DOHH2 (cell line): ENCODE measurements around the gene DHH.

Experiments used
- H3F3A ChIP-seq: fragments of 200-600 bp; sonication (generic), shearing (Covaris generic); 2 replicates; pipeline ENCODE4 v1.6.0; 2016; ENCODE audit warnings: antibody characterized with exemption, mild to moderate bottlenecking; ENCODE audit not compliant: control insufficient read depth, insufficient read depth
- H3K27ac ChIP-seq: fragments of 200-600 bp; sonication (generic); 2 replicates; pipeline ENCODE4 v1.5.1; 2014; ENCODE audit warnings: low read depth, mild to moderate bottlenecking, low read length, moderate library complexity
- H3K27me3 ChIP-seq: fragments of 200-600 bp; sonication (generic); 2 replicates; pipeline ENCODE4 v1.6.1; 2014; ENCODE audit warnings: mild to moderate bottlenecking, low read length, mixed read lengths; ENCODE audit not compliant: control insufficient read depth
- H3K36me3 ChIP-seq: fragments of 200-600 bp; sonication (generic); 2 replicates; pipeline ENCODE4 v1.6.1; 2014; ENCODE audit warnings: mild to moderate bottlenecking, low read length, moderate library complexity, mixed read lengths; ENCODE audit not compliant: control insufficient read depth
- H3K4me1 ChIP-seq: fragments of 200-600 bp; sonication (generic); 2 replicates; pipeline ENCODE4 v1.6.1; 2014; ENCODE audit warnings: mild to moderate bottlenecking, low read length, mixed read lengths; ENCODE audit not compliant: control insufficient read depth
- H3K4me2 ChIP-seq: fragments of 200-600 bp; sonication (generic); 2 replicates; pipeline ENCODE4 v1.6.0; 2014; ENCODE audit warnings: mild to moderate bottlenecking, low read length, moderate library complexity
- H3K4me3 ChIP-seq: fragments of 200-600 bp; sonication (generic); 2 replicates; pipeline ENCODE4 v1.5.1; 2014; ENCODE audit warnings: mild to moderate bottlenecking, low read length, mixed read lengths
- H3K79me2 ChIP-seq: fragments of 200-600 bp; sonication (generic); 2 replicates; pipeline ENCODE4 v1.6.1; 2014; ENCODE audit warnings: mild to moderate bottlenecking, low read length, mixed read lengths; ENCODE audit not compliant: control insufficient read depth
- H3K9me2 ChIP-seq: fragments of 200-600 bp; sonication (generic); replicated peaks from 2 replicates; pipeline ENCODE4 v1.6.1; 2014; ENCODE audit warnings: mild to moderate bottlenecking, low read length, mixed read lengths; ENCODE audit not compliant: control insufficient read depth
- H3K9me3 ChIP-seq: fragments of 200-600 bp; sonication (generic); 2 replicates; pipeline ENCODE4 v1.6.1; 2014; ENCODE audit warnings: antibody characterized with exemption, low read length, mixed read lengths; ENCODE audit not compliant: control insufficient read depth, insufficient read depth
- H4K20me1 ChIP-seq: fragments of 200-600 bp; sonication (generic); 2 replicates; pipeline ENCODE4 v1.6.0; 2014; ENCODE audit warnings: low read depth, mild to moderate bottlenecking, antibody characterized with exemption, low read length, moderate library complexity; ENCODE audit not compliant: control insufficient read depth, insufficient read depth
- EZH2phosphoT487 ChIP-seq: fragments of 200-600 bp; sonication (generic); IDR thresholded peaks from 2 replicates; pipeline ENCODE4 v1.6.1; 2017; ENCODE audit warnings: borderline replicate concordance, mild to moderate bottlenecking, antibody characterized with exemption, low read length, moderate library complexity, mixed read lengths
- TF ChIP-seq, protein P1 (sequence below): fragments of 200-600 bp; sonication (generic); IDR thresholded peaks from one replicate; pipeline ENCODE4 v1.5.1; 2014; ENCODE audit warnings: antibody characterized with exemption, mild to moderate bottlenecking, low read depth, low read length; ENCODE audit not compliant: poor library complexity, severe bottlenecking

Gene DHH

GRCh38 chr12:49054524-49054923, 40.1 kb downstream of the DHH start:
- Histone ChIP-seq H3K79me2 (peaks cover 80% of the 10 kb centered on the region), H3K9me3 (no peaks in the 10 kb centered on the region), H3K27ac (no peak overlapping the region), H3F3A (no peaks in the 10 kb centered on the region), H3K4me2 (no peak overlapping the region), H3K27me3 (no peaks in the 10 kb centered on the region), H3K4me3 (no peak overlapping the region), H3K4me1 (peaks cover 27% of the 10 kb centered on the region), H3K36me3 (peaks cover 84% of the 10 kb centered on the region), H3K9me2 (no peaks in the 10 kb centered on the region), H4K20me1 (peaks cover 39% of the 10 kb centered on the region)
- TF ChIP-seq, protein P1, sequence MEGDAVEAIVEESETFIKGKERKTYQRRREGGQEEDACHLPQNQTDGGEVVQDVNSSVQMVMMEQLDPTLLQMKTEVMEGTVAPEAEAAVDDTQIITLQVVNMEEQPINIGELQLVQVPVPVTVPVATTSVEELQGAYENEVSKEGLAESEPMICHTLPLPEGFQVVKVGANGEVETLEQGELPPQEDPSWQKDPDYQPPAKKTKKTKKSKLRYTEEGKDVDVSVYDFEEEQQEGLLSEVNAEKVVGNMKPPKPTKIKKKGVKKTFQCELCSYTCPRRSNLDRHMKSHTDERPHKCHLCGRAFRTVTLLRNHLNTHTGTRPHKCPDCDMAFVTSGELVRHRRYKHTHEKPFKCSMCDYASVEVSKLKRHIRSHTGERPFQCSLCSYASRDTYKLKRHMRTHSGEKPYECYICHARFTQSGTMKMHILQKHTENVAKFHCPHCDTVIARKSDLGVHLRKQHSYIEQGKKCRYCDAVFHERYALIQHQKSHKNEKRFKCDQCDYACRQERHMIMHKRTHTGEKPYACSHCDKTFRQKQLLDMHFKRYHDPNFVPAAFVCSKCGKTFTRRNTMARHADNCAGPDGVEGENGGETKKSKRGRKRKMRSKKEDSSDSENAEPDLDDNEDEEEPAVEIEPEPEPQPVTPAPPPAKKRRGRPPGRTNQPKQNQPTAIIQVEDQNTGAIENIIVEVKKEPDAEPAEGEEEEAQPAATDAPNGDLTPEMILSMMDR, result no peak
- no peak for TF ChIP-seq EZH2phosphoT487

DNA sequence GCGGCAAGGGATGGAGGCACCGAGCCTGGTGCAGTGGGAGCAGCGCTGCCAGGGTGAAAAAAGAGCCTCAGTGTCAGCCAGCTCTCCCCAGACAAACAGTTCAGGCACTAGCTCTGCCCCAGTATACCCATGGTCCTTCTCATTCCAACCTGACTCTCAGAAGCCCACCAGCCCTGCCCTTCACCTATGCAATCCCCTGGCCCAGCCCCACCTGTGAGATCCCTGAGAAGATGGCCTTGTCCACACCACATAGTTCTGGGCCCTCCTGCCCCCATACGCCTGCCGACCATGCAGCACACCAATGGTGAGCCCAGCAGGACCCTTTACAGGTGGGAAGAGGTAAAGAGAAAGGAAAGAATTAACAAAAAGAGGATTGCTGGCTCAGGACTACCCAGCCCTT, 40.5 kb downstream of the DHH start:
- Histone ChIP-seq H3K27me3 (no peaks in the 10 kb centered on the region), H3F3A (no peaks in the 10 kb centered on the region), H3K4me2 (no peak overlapping the region), H3K27ac (no peak overlapping the region), H3K4me1 (peaks cover 27% of the 10 kb centered on the region), H3K79me2 (peaks cover 75% of the 10 kb centered on the region), H3K4me3 (no peak overlapping the region), H4K20me1 (peaks cover 39% of the 10 kb centered on the region), H3K9me2 (no peaks in the 10 kb centered on the region), H3K9me3 (no peaks in the 10 kb centered on the region), H3K36me3 (peaks cover 84% of the 10 kb centered on the region)
- TF ChIP-seq, protein P1, result no peak
- no peak for TF ChIP-seq EZH2phosphoT487

- Histone ChIP-seq H3K4me3 (no peak overlapping the region), H3K9me3 (no peaks in the 10 kb centered on the region), H3K79me2 (peaks cover 61% of the 10 kb centered on the region), H4K20me1 (peaks cover 27% of the 10 kb centered on the region), H3K36me3 (peaks cover 84% of the 10 kb centered on the region), H3K27ac (no peak overlapping the region), H3F3A (no peaks in the 10 kb centered on the region), H3K4me2 (no peak overlapping the region), H3K4me1 (peaks cover 24% of the 10 kb centered on the region), H3K9me2 (no peaks in the 10 kb centered on the region), H3K27me3 (no peaks in the 10 kb centered on the region)
- TF ChIP-seq, protein P1, result no peak
- TF ChIP-seq EZH2phosphoT487, result no peak
These were observed 42.0 kb downstream of the DHH start for GRCh38 chr12:49052451-49053208.
